22Rv1 (cell line): ENCODE measurements around the gene UBE4B.

ENCODE experiments used
- H3K27ac ChIP-seq: fragments of 450-650 bp; 2 replicates; pipeline ENCODE4 v1.5.1; 2017
- ZFX ChIP-seq: fragments of 450-650 bp; IDR thresholded peaks from 2 replicates; pipeline ENCODE4 v1.6.1; 2017; ENCODE audit warnings: antibody characterized with exemption, borderline replicate concordance
- TF ChIP-seq, protein P1 (sequence below): fragments of 450-650 bp; IDR thresholded peaks from 2 replicates; pipeline ENCODE4 v1.5.1; 2017; ENCODE audit warnings: mild to moderate bottlenecking

Gene UBE4B

DNA sequence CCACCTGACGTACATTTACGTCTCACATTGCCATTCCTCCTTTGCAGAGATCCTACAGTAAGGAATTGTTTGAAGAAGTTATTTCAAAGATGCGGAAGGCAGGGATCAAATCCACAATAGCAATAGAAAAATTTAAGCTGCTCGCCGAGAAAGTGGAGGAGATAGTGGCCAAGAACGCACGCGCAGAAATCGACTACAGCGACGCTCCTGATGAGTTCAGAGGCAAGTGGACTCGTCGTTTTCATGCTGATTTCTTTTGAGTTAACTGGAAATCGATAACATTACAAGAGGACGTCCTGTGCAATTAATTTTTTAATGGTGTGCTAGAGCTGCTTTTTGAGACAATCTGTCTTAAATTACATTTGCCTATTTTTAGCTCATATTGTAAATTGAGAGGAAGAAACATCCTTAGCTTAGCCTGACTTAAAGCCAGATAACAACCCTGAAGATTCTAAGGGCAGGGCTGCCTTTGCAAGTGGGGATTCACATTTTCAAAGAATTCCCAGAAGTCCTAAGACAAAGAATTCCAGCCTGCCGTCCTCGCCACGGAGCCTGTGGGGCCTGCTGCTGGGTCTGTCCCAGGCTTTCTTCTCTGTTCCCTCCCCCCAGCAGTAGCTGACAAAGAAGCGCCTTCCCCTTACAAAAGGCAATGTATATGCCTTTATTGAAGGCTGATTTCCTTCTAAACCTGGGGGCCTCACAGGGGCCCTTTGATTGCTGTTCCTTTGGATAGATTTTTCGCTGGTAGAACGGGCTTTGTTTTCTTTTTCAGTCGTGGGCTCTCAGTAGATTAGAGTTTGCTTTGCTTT lies 146.0 kb downstream of the UBE4B start:
- H3K27ac ChIP-seq, result no peak overlapping the region
- TF ChIP-seq, protein P1, sequence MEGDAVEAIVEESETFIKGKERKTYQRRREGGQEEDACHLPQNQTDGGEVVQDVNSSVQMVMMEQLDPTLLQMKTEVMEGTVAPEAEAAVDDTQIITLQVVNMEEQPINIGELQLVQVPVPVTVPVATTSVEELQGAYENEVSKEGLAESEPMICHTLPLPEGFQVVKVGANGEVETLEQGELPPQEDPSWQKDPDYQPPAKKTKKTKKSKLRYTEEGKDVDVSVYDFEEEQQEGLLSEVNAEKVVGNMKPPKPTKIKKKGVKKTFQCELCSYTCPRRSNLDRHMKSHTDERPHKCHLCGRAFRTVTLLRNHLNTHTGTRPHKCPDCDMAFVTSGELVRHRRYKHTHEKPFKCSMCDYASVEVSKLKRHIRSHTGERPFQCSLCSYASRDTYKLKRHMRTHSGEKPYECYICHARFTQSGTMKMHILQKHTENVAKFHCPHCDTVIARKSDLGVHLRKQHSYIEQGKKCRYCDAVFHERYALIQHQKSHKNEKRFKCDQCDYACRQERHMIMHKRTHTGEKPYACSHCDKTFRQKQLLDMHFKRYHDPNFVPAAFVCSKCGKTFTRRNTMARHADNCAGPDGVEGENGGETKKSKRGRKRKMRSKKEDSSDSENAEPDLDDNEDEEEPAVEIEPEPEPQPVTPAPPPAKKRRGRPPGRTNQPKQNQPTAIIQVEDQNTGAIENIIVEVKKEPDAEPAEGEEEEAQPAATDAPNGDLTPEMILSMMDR, result no peak
- TF ChIP-seq ZFX, result no peak

DNA sequence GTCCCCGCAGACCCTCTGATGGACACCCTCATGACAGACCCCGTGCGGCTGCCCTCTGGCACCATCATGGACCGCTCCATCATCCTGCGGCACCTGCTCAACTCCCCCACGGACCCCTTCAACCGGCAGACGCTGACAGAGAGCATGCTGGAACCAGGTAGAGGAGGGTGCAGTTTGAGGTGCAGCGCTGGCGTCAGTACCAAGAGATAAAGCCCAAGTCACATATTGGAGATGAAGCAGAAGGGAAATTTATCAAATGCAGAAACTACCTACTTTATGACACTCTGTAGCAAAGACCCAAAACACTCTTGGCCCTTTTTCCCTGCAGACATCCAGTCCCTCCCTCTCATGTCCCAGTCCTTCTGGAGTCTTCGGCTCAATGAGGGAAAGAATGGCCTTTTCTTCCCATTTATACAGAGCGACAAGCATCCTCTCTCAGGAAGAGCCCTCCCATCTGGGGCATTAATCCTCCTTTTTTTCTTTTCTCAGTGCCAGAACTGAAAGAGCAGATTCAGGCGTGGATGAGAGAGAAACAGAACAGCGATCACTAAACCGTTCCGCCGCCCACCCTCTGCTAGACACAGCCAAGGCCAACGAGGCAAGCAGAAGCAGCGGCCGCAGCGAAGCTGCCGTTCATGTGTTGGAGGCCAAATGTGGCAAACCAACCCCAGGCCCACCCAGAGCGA lies 146.8 kb downstream of the UBE4B start:
- no peak overlapping the region for H3K27ac ChIP-seq
- TF ChIP-seq, protein P1, result no peak
- TF ChIP-seq ZFX, result no peak

DNA sequence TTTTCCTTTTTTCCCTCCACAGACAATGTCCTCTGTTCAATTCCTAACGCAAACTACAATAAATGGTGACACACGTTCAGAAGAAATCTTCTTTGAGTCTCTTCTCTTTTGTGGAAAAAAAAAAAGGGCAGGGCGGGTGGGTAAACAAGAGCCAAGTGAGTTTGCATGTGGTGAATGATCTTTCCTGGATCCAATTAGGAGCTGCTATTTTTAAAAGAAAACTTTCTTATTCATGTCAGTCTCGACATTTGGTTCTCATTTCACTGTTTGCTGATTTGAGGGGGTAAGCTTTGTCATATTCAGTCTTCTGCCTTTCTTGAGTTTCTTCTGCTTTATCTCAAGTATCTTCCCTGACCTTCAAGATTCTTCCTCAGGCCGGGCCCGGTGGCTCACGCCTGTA lies 148.4 kb downstream of the UBE4B start:
- no peak for TF ChIP-seq ZFX
- TF ChIP-seq, protein P1, result no peak
- H3K27ac ChIP-seq, result no peak overlapping the region

DNA sequence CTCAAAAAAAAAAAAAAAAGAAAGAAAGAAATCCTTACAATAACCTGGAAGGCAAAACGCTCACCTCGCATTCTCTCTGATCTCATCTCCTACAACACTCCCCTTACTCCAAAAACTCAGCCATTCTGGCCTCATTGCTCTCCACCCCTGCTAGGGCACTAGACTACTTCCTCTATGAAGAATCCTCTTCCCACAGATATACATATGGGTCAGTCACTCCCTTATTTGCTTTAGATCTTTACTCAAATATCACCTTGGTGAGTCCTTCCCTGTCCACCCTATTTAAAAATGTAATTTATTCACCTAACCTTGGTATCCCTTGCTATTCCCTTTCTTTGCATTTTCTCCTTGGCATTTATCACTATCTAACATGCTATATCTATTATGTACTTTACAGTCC lies 153.0 kb downstream of the UBE4B start:
- TF ChIP-seq ZFX, result no peak
- TF ChIP-seq, protein P1, result no peak
- no peak overlapping the region for H3K27ac ChIP-seq

DNA sequence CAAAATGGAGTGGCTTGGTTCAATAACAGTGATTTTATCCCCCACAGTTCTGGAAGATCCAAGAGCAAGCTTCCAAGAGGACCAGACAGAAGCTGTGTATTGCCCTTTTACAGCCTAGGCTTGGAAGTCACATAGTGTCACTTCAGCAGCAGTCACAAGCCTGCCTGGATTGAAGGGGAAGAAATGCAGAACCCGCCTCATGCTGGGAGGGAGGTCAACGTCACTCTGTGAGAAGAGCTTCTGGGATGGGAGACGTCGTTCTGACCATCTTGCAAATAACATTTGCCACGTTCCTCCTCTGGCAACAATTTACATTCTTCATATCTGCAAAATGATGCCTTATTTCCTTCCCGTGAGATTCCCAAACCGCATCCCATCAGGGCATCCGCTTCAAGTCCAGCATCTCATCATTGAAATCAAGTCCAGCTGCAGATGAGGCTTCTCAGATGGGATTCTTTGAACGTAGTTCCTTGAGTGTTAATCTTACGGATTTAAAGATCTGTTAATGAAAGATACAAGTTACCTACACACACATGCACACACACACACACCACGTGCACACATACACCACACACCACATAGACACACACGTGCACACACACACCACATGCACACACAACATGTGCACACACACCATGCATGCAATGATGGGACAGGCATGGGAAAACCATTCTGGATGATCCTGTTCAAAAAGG lies 153.7 kb downstream of the UBE4B start:
- TF ChIP-seq ZFX, result no peak
- TF ChIP-seq, protein P1, result no peak
- H3K27ac ChIP-seq, result no peak overlapping the region

DNA sequence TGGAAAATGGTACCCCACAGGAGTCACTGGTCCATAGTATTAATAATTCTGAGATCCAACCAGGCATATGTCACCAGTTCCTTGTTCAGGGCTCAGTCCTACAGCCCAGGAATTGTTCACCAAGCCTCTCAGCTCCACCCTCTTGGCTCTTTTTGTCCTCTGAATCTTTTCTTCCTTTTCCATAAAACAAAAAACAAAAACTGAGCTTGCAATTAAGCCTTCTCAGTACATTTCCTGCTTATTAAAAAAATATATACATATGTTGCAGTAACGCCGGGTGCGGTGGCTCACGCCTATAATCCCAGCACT lies 154.2 kb downstream of the UBE4B start:
- no peak overlapping the region for H3K27ac ChIP-seq
- TF ChIP-seq, protein P1, result no peak
- TF ChIP-seq ZFX, result no peak

DNA sequence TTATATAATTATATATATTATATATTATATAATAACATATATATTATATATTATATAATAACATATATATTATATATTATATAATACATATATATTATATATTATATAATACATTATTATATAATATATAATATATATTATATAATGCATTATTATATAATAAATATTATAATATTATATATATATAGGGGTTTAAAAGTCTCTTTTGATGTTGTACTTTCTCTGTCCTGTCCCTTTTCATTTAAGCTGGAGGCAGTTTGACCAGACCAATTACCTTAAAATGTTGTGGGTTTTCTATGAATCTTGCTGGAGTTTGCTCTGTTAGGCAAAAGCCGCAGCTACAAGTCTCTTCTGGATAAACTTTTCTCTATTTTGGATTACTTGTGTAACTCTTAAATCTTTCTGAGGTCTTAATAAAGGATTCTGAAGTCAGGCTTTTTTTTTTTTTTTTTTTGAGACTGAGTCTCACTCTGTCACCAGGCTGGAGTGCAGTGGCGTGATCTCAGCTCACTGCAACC lies 155.4 kb downstream of the UBE4B start:
- H3K27ac ChIP-seq, result no peak overlapping the region
- no peak for TF ChIP-seq ZFX
- TF ChIP-seq, protein P1, result no peak
